Hematopoietic multipotent progenitor cell treated with erythropoietin and hydrocortisone succinate and interleukin-3 and kit ligand, for 8 days (in vitro differentiated cells): ENCODE measurements around the gene UPK3BL1.
"Not testable (repeated sequence)": the region's sequence is repeated elsewhere in the genome, so short reads cannot be mapped to it uniquely, and the experiment has no call there.

Experiments used
- DNase-seq: peaks from one replicate; pipeline ENCODE4 v3.0.0-alpha.2; 2015

UPK3BL1 gene

DNA sequence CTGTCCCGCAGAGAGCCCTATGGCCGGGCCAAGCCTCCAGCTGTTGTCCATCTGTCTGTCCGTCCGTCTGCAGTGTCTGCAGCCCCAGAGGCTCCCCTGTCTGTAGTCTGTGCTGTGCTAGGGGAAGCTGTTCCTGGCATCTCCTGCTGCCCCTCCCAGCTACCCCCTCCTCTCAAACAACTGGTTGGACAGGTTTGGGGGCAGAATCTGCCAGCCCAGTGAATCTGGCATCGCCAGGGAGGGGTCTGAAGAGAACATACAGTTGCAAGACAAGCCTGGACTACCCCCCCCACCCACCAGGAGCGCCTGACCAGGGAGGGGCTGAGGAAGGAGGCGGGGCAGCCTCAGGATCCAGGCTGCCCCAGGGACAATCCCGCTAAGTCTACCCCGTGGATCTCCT is at the start of gene UPK3BL1:
Gene UPK3BL1 (minus strand): TSS at position 101 of the 400 bp plus-strand sequence. CDS start 50 bp downstream, at position 51.
- not testable (repeated sequence) for DNase-seq

GRCh38 chr7:102690602-102691001 is 48.0 kb upstream of the UPK3BL1 start:
- DNase-seq, result not testable (repeated sequence)

DNA sequence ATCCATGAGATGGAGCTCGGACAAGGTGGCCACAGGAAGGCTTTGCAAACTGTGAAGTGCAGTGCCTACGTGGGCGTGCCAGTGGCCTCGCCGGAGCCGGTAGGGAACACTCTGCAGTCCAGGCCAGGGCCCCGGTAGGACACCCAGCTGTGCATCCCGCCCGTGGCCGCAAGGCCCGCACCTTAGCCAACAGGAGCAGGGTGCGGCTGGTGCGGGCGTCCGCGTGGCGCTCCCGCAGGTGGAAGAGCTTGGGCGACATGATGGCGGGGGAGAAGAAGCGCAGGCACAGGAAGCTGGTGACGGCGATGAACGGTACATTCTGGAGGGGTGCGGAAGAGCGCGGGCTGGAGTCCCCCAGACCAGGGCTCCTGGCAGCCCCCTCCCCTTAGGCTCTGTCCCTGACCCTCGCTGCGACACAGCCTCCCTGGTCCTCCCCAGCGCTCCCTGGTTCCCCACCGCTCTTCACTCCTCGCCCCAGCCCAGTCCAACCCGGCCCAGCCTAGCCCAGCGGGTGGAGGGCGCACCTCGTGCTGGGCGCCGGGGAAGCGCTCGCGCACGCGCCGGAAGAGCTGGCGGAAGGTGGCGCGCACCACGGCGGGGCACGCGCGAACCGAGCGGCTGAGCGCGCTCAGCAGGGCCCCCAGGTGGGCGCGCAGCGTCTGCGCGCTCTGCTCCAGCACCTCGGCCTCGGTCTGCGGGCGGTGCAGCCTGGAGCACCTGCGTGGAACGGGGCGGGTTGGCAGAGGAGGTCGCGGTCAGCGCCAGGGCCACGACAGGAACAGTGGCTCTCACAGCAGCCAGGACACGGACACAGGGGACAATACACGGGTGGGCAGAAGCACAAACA is 47.1 kb upstream of the UPK3BL1 start:
- not testable (repeated sequence) for DNase-seq

GRCh38 chr7:102688299-102689036 is 45.9 kb upstream of the UPK3BL1 start:
- not testable (repeated sequence) for DNase-seq

GRCh38 chr7:102682560-102682959 is 40.0 kb upstream of the UPK3BL1 start:
- not testable (repeated sequence) for DNase-seq

- not testable (repeated sequence) for DNase-seq
These were observed 38.2 kb upstream of the UPK3BL1 start for GRCh38 chr7:102680780-102681179.

DNA sequence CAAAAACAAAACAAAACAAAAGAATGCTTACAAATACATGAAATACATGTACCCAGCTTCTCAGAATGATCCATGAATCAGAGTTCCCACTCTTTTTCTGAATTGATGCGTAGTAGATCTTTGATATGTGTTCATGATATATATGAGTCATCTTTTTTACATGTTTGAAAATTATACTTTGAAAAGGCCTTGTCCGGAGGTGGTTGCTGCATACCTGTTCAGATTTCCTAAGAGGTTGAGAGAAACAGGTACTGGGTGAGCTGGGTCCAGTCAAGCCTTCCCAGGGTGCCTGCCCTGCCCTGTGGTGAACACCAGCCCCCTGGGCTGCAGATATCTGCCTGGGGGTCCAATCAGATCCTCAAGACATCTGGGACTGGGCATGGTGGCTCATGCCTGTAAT is 33.0 kb upstream of the UPK3BL1 start:
- not testable (repeated sequence) for DNase-seq

DNA sequence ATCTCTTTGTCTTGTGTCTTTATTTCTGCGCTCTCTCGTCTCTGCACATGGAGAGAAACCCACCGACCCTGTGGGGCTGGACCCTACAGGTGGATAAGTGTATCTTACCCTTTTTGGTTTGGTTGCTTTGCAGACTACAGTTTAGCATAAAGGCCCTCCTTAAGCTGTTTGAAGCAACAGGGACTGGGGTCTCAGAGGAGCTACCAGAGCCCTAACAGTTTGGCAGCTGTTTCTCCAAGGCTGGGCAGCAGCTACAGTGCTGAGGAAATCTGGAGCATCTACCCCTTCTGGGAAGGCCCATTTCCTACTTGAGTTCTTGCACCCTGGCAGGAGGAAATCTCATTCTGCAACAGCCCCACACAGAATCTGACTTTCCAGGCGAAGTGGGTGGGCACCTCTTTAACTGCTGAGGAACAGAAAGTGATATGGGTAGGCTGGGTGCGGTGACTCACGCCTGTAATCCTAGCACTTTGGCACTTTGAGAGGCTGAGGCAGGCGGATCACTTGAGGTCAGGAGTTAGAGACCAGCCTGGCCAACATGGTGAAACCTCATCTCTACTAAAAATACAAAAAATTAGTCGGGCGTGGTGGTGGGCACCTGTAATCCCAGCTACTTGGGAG is 31.0 kb upstream of the UPK3BL1 start:
- DNase-seq, result not testable (repeated sequence)

DNA sequence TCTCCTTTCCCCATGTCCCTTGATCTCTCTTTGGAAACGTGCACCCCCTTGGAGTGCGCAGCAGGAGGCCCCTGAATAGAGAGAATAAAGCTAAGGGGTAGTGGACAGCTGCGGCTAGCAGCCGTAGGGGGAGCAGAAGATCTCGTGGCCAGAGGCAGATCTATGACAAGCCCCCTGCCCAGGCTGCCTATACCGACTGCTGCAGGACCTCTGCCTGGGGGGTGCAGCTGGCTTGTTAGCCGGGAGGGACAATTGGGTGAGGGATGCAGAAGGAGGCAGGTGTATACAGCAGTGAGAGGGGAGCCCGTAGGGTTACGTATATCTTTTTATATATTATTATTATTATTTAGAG is 29.3 kb upstream of the UPK3BL1 start:
- DNase-seq, result not testable (repeated sequence)

DNA sequence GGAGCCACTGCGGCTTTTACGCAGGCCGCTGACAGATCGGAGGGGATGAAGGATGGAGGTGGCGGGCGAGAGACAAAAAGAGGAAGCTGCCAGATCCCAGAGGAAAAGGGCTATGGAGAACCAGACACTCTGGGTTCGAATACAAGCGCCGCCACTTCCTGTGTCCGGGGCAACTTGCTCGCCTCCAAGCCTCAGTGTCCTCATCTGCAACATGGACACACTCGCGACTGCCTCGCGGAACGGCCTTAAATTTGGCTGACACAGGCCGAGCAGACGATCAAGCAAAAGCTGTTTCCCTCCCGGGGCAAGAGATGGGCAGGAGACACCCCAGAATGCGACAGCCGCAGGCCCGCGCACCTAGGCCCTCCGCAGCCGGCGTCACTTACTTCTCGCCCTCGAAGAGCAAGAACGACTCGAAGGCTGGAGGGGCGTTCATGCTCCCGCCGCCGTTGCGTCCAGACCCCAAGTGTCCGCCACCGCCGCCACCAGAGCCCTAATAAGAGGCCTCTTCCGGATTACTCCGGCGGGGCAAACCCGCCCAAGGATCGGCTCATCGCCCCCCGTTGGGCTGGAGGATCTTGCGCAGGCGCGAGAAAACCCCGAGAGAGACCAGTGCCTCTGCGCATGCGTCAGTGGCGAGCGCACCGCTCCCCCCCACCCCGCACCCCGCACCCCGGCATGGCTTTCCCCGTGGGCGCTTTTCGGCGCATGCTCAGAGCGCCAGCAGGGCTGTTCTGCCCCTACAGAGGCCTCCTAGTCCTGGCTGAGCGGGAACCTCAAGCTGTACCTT is 28.8 kb upstream of the UPK3BL1 start, which contains the start of gene POLR2J2:
Gene POLR2J2 (minus strand): TSS at position 498 of the 790 bp plus-strand sequence. CDS start 62 bp downstream, at position 436.
- not testable (repeated sequence) for DNase-seq

DNA sequence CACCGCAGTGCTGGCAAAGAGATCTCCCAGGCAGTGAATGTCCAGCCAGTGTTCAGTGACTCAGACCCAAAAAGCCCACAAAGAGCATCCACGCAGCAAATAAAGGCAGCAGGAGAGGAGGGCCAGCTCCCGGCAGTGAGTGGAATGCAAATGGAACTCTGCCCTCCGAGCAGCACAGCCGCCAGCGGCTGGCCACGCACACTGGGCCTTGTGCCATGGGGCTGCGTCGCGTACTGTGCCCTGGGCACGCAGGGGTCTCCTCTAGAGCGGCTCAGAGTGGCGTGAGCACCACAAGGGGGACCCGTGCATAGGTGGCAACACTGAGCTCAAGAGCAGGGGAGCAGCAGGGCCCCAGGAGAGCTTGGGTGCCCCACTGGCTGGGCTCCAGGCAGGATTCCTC is 24.9 kb upstream of the UPK3BL1 start:
- DNase-seq, result not testable (repeated sequence)

- DNase-seq, result not testable (repeated sequence)
These were observed 24.3 kb upstream of the UPK3BL1 start for GRCh38 chr7:102666850-102667249.

- not testable (repeated sequence) for DNase-seq
These were observed 22.2 kb upstream of the UPK3BL1 start for GRCh38 chr7:102664765-102665164.

GRCh38 chr7:102649924-102650323 is 7.3 kb upstream of the UPK3BL1 start, which contains the start of gene SPDYE2B:
TSS of gene SPDYE2B (plus strand) at chr7:102650319. CDS start at chr7:102652349, 2,030 bp downstream.
- not testable (repeated sequence) for DNase-seq

DNA sequence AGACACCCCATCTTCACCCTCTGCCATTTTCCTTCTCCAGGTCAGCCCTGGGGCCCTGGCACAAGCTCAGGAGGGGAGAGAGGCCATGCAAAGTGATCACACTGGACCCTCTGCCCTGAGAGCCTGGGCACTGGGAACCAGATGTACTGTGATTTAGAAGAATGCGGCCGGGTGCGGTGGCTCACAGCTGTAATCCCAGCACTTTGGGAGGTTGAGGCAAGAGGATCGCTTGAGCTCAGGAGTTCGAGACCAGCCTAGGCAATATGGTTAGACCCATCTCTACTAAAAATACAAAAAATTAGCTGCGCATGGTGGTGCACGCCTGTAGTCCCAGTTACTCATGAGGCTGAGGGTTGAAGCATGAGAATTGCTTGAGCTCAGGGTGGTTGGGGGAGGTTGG is 5.2 kb upstream of the UPK3BL1 start:
- not testable (repeated sequence) for DNase-seq

DNA sequence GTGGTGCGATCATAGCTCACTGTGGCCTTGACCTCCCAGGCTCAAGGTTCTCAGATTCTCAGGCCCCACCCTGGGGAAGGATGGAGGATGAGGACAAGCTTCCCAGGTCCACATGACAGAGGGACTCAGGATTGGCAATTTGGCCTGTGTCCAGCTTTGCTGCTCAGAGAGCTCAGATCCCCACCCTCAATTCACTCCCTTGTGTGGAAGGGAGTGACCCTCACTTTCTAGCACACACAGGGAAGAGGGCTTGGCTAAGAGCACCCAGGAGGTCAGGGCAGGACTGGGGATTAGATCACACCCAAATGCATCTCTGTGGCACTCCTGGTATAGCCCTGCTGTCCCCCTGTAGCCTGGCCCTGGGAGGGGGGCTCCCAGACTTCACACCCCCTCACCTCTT is 813 bp upstream of the UPK3BL1 start:
- not testable (repeated sequence) for DNase-seq

- not testable (repeated sequence) for DNase-seq
These were observed 3.7 kb downstream of the UPK3BL1 start for GRCh38 chr7:102638848-102639247.

- not testable (repeated sequence) for DNase-seq
These were observed 5.6 kb downstream of the UPK3BL1 start for GRCh38 chr7:102636956-102637355.

DNA sequence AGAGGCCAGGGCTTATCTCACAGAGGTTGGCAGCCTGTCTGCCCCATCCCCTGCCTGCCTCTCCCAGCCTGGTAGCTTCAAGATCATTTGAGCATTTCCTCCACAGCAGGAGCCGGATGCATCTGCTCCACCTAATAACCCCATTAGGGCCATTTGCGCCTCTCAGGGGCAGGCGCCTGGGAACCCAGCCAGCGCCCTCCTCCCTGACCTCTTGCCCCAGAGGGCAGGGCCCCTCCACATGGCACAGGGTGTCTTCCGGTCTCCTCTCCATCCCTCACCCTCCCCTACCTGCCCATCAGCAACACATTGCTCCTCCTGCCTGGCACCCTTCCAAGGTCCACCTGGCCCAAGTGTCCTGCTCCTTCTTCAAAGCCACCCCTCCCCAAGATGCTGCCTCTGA is 7.2 kb downstream of the UPK3BL1 start:
- not testable (repeated sequence) for DNase-seq

- not testable (repeated sequence) for DNase-seq
These were observed 8.3 kb downstream of the UPK3BL1 start for GRCh38 chr7:102634299-102634698.

- DNase-seq, result not testable (repeated sequence)
These were observed 12.0 kb downstream of the UPK3BL1 start for GRCh38 chr7:102630622-102631021.

- DNase-seq, result not testable (repeated sequence)
These were observed 15.2 kb downstream of the UPK3BL1 start for GRCh38 chr7:102627271-102627904.
